Lung (tissue), 12 donors: Measurements from ENCODE around the gene NRDC. TPM values are rescaled to one million over a fixed set of nuclear protein-coding genes. Genes with fewer than 3 reads are reported as not detected.

Experiments used
- ATAC-seq: fragments of 200-7000 bp; cut with Tn5 transposase; one replicate; pipeline ENCODE4 v1.9.1; 2020; ENCODE audit warnings: moderate number of reproducible peaks; ENCODE audit not compliant: insufficient read depth, low FRiP score
- DNase-seq, 3 donors: peaks; one replicate each; pipeline ENCODE4 v3.0.0-alpha.2; 2013 to 2017
- H3K27ac ChIP-seq, 2 donors: one replicate each; pipeline ENCODE4 v1.5.1; 2013; ENCODE audit warnings: mild to moderate bottlenecking in 2 of 2, moderate library complexity in 2 of 2, control low read depth in 1 of 2, inconsistent platforms in 1 of 2, low read depth in 1 of 2, low read length in 1 of 2
- H3K27me3 ChIP-seq, 3 donors: one replicate each; pipeline ENCODE4 v1.5.1; 2013; ENCODE audit warnings: low read length in 2 of 3; ENCODE audit not compliant: control insufficient read depth in 3 of 3, insufficient read depth in 3 of 3
- H3K36me3 ChIP-seq, 4 donors: one replicate each; pipeline ENCODE4 v1.5.1; 2013; ENCODE audit warnings: low read length in 4 of 4, mild to moderate bottlenecking in 1 of 4, moderate library complexity in 1 of 4; ENCODE audit not compliant: control insufficient read depth in 4 of 4, insufficient read depth in 4 of 4
- H3K4me1 ChIP-seq, 5 donors: one replicate each; pipeline ENCODE4 v1.5.1; 2013; ENCODE audit warnings: low read length in 5 of 5, mild to moderate bottlenecking in 2 of 5, moderate library complexity in 1 of 5; ENCODE audit not compliant: control insufficient read depth in 5 of 5, insufficient read depth in 5 of 5
- H3K4me3 ChIP-seq: one replicate; pipeline ENCODE4 v1.5.1; 2013; ENCODE audit warnings: mild to moderate bottlenecking, control low read depth, moderate library complexity
- H3K9ac ChIP-seq, 2 donors: one replicate each; pipeline ENCODE4 v1.5.1; 2013; ENCODE audit warnings: low read length in 2 of 2, control low read depth in 1 of 2; ENCODE audit not compliant: insufficient read depth in 1 of 2
- H3K9me3 ChIP-seq, 4 donors: one replicate each; pipeline ENCODE4 v1.5.1; 2013; ENCODE audit warnings: low read length in 3 of 4, mild to moderate bottlenecking in 1 of 4, moderate library complexity in 1 of 4; ENCODE audit not compliant: control insufficient read depth in 4 of 4, insufficient read depth in 3 of 4
- WGBS, 2 donors: extraction: QIAGEN DNeasy Blood & Tissue Kit; methylation state at CpG; one replicate each; pipeline ENCODE4 v1.1.7; 2013; 5-methylcytosine and 5-hydroxymethylcytosine counted together
- polyA plus RNA-seq, 2 donors: library from polyadenylated mRNA; stranded (reverse); fragments of 200-250 nt; gene quantifications; one replicate each; pipeline ENCODE4 v1.2.1, GENCODE V29; 2013
- total RNA-seq, 2 donors: library from RNA; depleted of rRNA in 1 of 2; stranded (reverse); fragments of >200 nt in 1 of 2; gene quantifications; one replicate each; pipeline ENCODE4 v1.2.1, GENCODE V29; 2014 to 2021
- TF ChIP-seq, protein P1 (sequence below): IDR thresholded peaks from 2 replicates; pipeline ENCODE4 v1.5.1; 2012; ENCODE audit warnings: mild to moderate bottlenecking; ENCODE audit errors: control extremely low read depth, extremely low read depth
- donor health status: control.
- donor health status: control.
- donor health status: Bipolar disorder and iron deficiency.
- donor health status: healthy.
- donor health status: DM: yes; HTN: yes; CAD: no.

NRDC gene
- total and polyA plus RNA-seq, 4 donors: 96.2 to 128 (median 105) TPM

DNA sequence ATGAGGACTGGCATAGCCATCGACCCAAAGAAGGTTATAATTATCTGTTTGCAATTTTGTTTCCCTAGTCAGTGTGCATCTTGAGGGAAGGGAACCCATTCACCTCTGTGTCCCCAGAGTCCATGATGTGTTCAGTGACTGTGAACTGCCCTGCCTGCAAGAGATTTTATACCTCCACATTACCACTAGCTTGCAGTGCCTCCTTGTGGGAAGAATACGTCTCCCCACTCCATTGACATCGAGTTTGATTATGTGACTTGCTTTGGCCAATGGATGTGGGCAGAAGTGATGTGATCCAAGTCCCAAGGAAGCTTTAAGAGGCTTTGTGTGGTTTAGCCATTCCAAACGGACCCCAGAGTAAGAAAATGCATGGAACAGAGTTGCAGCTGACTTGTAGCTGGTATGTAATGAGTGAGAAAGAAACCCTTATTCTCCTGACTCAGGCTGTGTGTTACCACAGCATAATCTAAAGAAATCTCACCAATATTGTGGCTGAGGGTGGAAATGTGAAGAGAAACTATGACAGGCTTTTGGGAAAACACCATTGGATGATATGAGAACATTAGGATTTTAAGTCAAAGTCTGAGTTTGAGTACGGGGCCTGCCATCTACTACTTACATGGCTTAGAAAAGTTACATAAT, 47.8 kb upstream of the NRDC start:
- Histone ChIP-seq H3K4me1 (no peaks in the 10 kb centered on the region), H3K4me3 (no peak overlapping the region), H3K27me3 (peaks cover 0 to 22% (median 0%) of the 10 kb centered on the region in 3 donors), H3K9ac (no peak overlapping the region), H3K27ac (no peak overlapping the region), H3K36me3 (no peaks in the 10 kb centered on the region), H3K9me3 (no peaks in the 10 kb centered on the region)
- DNase-seq: no peak
- TF ChIP-seq, protein P1, sequence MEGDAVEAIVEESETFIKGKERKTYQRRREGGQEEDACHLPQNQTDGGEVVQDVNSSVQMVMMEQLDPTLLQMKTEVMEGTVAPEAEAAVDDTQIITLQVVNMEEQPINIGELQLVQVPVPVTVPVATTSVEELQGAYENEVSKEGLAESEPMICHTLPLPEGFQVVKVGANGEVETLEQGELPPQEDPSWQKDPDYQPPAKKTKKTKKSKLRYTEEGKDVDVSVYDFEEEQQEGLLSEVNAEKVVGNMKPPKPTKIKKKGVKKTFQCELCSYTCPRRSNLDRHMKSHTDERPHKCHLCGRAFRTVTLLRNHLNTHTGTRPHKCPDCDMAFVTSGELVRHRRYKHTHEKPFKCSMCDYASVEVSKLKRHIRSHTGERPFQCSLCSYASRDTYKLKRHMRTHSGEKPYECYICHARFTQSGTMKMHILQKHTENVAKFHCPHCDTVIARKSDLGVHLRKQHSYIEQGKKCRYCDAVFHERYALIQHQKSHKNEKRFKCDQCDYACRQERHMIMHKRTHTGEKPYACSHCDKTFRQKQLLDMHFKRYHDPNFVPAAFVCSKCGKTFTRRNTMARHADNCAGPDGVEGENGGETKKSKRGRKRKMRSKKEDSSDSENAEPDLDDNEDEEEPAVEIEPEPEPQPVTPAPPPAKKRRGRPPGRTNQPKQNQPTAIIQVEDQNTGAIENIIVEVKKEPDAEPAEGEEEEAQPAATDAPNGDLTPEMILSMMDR: no peak
- 74 to 85% methylated on average over 5 of the region's 5 CpGs for WGBS, 2 donors
- no peak for ATAC-seq

DNA sequence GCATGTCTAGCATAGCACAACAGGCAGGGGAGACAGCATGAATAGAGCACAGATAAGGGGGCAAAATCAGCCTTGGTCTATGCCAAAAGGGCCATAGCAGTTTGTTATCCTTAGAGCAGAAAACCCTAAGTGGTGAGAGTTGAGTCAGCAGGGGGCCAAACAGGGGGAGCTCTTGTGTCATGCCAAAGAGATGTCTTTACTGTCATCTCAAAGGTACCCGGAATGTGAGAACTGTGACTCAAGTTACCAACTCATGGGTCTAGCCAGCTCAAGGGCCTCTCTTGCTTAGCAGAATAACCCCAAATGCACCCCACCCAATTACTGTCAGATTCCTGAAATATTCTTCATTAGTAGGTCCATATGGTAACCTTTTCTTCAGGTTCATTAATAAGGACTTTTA, 45.9 kb upstream of the NRDC start:
- H3K4me3 ChIP-seq: no peak overlapping the region
- H3K27ac ChIP-seq: no peak overlapping the region
- no peaks in the 10 kb centered on the region for H3K9me3 ChIP-seq
- no peaks in the 10 kb centered on the region for H3K36me3 ChIP-seq
- no peak overlapping the region for H3K9ac ChIP-seq
- DNase-seq: no peak
- WGBS, 2 donors: 73 to 76% methylated on average over 1 of the region's 1 CpG
- no peaks in the 10 kb centered on the region for H3K4me1 ChIP-seq
- no peak for ATAC-seq
- TF ChIP-seq, protein P1: no peak
- peaks cover 0 to 22% (median 4%) of the 10 kb centered on the region in 3 donors for H3K27me3 ChIP-seq

DNA sequence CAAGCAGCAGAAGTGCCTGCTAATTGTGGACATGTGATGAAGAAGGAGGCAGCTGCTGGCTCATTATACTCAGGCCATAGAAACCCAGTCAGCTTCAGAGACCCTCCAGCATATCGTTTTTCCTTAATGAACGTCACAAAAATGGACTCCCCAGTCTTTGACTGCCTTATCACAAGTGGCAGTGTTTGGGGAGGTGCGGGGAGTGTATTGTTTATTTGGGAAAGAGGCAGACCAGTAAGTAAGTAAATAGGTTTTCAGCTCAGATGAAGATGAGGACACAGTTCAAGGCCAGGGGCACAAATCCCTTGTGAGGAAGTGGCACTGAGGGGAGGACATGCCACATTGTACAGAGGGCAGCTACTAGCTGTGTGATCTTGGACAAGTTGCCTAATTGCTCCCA, 43.5 kb upstream of the NRDC start:
- no peaks in the 10 kb centered on the region for H3K36me3 ChIP-seq
- 71 to 74% methylated on average over 3 of the region's 3 CpGs for WGBS, 2 donors
- DNase-seq (no peak), ATAC-seq (no peak)
- no peaks in the 10 kb centered on the region for H3K9me3 ChIP-seq
- H3K4me3 ChIP-seq: no peak overlapping the region
- peaks cover 0 to 25% (median 4%) of the 10 kb centered on the region in 3 donors for H3K27me3 ChIP-seq
- H3K9ac ChIP-seq: no peak overlapping the region
- H3K4me1 ChIP-seq: no peaks in the 10 kb centered on the region
- H3K27ac ChIP-seq: no peak overlapping the region
- TF ChIP-seq, protein P1: no peak

DNA sequence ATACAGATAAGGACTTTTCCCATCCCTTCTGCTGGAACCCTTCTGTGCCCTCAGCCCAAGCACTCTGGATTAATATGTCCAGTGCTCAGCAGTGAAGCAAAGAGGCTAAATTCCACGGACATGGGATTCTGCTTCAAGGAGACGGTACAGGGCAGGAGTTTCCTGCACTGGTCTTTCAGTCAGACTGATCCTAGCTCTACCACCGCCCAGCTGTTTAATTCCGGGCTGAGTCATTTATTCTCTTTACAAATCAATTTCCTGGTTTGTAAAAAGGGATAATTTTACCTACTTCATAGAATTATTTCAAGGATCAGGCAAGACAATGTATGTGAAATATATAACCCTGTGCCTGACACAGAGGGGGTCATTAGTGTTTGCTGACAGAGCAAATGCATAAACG, 41.6 kb upstream of the NRDC start:
- Histone ChIP-seq H3K4me1 (no peaks in the 10 kb centered on the region), H3K27ac (no peak overlapping the region), H3K9me3 (no peaks in the 10 kb centered on the region), H3K27me3 (peaks cover 0 to 18% (median 4%) of the 10 kb centered on the region in 3 donors), H3K9ac (no peak overlapping the region), H3K36me3 (no peaks in the 10 kb centered on the region), H3K4me3 (no peak overlapping the region)
- ATAC-seq (no peak), DNase-seq (no peak)
- 57 to 79% methylated on average over 5 of the region's 5 CpGs for WGBS, 2 donors
- TF ChIP-seq, protein P1: no peak
